ENCODE results near the gene OVCA2.
"Not testable (repeated sequence)": the region's sequence is repeated elsewhere in the genome, so short reads cannot be mapped to it uniquely, and the experiment has no call there.

Gene OVCA2

DNA sequence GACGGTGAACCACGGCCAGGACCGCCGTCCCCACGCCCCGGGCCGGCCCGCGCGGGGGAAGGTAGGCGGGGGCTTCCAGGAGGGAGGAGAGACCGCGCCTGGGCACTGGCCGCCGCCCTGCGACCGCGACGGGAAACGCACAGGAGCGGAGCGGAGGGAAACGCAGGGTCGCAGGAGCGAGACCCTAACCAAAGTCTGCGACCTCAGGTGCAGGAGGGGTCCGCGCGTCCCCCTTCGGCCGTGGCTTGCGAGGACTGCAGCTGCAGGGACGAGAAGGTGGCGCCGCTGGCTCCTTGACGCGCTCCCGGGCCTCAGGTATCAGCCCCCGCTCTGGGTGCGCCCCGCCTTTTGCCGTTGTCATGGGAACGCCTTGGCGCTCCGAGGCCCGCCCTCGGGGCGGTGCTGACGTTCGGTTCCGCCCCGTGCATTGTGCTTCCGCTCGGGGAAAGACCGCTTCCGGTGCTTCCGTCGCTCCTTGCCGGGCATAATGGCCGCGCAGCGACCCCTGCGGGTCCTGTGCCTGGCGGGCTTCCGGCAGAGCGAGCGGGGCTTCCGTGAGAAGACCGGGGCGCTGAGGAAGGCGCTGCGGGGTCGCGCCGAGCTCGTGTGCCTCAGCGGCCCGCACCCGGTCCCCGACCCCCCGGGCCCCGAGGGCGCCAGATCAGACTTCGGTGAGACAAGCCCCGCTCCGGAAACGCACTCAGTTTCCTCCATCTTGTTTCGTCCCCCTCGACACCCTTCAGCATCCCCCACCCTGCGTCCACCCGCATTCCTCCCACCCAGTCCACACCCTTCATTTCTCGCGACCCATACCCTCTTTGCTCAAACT is at the start of gene OVCA2:
OVCA2 (plus strand) TSS at position 462 of the 829 bp plus-strand sequence; CDS start at position 488, 26 bp downstream.
- peak; percentile 94 to 95 for DNase-seq (ENCODE audit: low read depth in 2 of 2)

DNA sequence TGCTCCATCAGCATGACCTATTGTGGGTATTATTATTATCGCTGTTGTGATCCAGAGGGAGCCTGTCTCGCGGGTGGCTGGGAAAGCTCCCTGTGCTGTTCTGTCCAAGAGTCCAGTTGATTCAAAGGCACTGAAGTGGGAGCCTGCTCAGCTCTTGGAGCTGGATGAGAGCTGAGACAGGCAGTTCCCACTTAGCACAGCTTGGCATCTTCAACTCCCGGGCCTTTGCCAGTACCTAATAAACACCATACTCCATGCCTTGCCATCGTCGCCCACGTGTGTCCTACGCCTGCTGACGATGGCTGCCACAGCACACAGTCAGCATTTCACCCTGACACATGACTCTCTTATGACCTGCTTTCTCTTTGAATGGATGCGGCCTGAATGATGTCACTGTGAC is 49.3 kb upstream of the OVCA2 start:
- no peak for DNase-seq (ENCODE audit: low read depth in 2 of 2)

DNA sequence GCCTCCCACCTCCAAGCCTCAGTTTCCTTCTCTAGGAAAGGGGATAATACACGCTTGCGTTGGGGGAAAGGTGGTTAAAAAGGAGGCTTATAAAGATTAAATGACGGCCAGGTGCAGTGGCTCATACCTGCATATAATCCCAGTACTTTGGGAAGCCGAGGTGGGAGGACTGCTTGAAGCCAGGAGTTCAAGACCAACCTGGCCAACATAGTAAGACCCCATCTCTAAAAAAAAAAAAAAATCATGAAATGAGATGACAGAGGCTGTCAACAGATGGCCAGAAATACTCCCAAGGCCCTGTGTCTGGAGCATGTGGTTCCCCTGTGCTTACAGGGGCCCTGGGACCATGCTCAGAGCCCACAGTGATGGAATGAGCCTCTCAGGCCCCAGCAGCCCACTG is 47.1 kb upstream of the OVCA2 start:
- DNase-seq (ENCODE audit: low read depth in 2 of 2) = no peak

DNA sequence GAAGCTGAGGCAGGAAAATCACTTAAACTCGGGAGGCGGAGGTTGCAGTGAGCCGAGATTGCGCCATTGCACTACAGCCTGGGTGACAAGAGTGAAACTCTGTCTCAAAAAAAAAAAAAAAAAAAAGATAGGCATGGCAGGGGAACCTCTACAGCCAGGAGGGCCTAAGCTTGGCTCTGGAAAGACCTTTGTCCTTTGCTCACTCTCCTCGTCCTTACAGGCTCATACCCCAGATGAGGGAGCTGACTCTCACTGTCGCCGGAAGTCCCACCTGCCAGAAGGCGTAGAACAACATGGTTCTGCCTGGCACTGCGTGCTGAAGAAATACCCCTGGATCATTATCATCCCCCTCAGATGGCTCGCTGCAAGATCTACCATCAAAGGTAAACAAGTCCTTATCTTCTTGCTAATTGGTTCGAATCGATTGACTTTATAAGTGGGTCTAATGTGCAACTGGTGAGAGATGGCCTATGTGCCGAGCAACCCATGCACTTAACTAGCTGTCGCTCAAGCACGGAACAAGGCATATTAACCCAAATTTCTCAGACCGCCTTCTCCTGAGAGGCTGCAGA is 46.4 kb upstream of the OVCA2 start:
- no peak for DNase-seq (ENCODE audit: low read depth in 2 of 2)

DNA sequence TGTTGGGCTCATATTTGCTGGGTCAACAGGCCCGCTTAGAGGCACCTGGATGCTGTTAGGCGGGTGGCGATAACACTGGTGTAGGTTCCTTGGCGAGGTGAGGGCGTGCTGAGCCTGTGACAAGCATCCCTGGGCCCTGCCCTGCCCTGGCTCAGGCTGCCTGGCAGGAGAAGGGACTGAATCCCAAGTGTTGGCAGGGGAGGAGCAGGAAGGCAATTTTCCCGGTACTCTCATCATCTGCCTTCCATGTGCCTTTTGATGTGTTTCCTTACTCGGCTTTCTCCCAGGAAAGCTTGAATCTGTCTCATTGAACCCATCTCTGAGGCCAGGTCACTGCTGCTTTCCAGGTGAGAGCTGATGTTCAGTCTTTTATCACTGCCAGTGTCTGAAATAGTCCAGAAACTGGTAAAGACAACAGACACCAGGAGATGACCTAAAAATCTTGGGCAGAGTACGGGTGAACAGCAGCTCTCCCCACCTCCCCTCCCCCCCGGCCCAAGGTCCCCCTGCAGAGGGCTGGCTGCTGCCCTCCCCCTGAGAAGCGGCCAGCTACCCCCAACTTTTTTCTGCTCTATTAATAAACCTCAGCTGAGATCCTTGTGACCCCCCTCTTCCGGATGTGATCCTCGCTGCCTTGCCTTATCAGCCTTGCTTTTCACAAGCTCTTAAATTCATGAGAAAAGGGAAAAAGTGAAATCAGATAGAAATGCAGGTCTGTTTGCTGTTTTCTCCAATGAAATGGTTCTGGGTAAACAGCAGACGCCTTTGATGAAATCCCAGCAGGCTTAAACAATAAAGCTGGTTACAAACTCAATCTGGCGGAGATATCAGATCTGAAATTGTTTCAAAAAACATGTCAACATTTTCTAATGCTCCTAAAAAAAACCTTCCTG is 45.7 kb upstream of the OVCA2 start:
- no peak for DNase-seq (ENCODE audit: low read depth in 2 of 2)

DNA sequence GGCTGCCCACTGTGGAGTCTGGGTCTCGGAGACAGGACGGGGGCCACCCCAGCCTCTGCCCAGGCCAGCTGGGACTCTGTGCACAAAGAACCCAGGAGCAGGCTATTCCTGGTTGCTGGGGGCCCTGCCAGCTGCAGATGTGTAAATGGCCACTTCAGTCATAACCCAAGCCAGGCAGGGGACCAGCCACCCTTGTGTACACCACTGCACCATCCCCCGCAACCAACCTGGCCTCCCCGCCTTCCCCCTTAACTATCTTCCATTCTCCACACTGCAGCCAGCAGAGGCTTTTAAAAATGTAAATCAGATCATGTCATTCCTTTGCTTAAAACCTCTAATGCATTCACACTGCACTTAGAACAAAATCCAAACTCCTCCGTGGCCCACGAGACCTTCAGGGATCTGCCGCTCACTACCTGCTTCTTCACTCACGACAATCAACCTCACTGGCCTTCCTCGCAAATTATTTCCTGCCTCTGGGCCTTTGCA is 45.0 kb upstream of the OVCA2 start:
- no peak for DNase-seq (ENCODE audit: low read depth in 2 of 2)

DNA sequence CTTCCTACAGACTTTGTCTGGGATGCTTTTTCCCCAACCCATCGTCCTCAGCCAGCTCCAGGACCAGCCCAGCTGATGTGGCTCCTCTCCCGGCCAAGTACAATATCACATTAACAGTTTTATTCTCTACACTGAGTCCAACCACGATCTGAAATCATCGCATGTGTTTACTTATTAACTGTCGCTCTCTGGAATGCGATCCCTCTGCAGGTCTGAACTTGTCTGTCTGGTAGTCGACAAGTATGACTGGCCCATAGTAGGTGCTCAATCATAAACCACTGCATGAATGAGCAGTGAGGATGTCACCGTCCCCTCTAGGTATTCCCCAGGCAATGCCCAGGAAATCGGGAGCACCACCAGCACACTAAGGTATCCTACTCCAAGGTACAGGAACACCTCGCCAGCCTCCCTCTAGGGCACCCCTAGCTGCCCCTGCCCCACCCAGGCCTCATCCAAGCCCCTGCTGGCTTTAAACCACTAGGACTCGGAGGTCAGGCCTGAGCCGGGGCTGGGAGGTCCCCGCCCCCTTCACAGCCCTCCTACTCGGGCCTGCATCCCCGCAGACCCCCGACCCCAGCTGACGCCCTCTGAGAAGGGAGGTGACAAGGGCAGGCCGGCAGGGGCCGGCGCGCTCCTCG is 44.4 kb upstream of the OVCA2 start:
- no peak for DNase-seq (ENCODE audit: low read depth in 2 of 2)

DNA sequence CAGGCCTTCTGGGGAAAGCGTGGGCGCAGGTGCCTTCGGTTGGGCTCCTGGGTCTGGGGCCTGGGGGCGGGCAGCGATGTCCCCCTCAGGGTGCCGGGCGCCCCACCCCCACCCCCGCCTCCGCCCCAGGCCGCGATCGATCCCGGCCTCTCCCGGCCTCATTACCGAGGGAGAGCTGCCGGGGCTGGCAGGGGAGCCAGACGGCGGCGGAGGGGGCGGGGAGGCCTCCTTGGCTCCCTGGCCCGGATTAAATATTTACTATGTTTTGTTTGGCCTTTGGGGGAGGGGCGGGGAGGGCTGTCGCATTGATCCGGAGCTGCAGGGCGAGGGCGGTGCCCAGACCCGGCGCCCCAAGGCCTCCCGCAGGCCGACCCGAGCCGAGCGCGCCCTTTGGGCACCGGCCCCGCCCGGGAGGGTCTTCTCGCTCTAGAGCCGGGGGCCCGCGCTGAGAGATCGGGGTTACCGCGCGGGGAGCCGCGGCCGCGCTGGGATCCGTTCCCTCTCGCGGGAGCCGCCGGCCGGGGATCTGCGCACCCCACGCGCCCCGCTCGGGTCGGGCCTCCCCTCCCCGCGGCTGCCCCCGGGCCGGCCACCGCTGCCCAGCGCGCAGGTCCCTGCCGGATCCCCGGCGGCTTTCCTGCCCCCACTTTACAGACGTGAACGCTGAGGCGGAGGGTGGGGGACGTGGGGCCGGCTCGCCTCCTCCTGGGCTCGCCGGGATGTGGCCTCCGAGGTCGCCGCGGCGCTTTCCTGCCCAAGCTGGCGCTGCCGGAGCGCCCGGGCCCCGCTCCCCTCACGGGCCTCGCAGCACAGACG is 43.7 kb upstream of the OVCA2 start:
- DNase-seq (ENCODE audit: low read depth in 2 of 2) = no peak

DNA sequence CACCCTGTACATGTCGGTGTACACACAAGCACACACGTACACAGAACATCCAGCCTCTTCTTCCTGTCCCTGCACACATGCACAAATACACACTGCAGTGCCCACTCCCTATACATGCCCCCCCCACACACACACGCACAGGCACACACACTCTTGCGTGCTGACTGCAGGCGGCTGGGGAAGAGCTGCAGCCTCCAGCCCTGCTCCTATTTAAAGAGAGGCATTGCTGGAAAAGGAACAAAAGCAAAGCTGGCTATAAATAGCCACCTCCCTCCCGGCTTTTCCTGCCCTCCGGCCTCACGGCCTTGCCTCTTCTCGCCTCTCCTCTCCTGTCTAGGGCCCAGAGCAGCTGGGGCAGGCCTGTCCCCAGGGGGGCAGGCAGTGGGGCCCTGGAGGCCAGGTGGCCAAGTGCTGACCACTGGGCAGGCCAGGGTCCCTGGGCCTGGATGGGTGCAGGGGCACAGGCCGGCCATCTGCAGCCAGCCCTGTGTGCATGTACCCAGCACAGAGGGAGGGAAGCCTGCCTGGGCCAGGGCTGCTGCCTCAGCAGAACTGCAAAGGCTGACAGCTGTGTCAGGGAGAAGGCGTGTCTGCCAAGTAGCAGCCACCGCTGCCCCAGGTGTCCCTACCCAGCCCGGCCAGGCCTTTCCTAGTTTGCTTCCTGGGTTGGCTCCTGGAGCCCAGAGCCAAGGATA is 42.1 kb upstream of the OVCA2 start:
- no peak for DNase-seq (ENCODE audit: low read depth in 2 of 2)

DNA sequence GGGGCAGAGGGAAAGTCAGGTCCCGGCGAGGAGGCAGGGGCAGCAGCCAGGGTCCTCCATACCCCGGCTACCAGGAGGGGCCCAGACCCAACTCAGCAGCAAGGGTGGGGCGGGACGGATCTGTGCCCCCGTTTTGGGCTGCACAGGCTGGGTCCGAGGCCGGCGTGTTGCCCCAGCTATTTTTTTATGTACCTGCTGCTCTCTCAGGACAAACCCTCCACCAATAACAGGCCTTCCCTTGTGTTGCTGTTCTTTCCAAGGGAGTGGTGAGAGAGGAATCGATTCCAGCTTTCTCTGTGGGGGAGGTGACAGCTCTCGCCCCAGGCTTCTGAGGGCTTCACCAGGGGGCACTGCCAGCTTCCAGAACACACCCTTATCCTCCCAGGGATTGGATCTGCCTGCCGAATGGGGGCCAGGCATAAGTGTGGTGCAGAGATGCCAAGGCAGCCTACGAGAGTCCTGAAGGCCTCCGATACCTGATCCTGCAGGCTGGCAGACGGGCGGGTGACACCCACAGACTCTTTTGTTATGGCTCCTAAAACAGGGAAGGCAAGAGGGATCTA is 39.0 kb upstream of the OVCA2 start:
- DNase-seq (ENCODE audit: low read depth in 2 of 2) = no peak

DNA sequence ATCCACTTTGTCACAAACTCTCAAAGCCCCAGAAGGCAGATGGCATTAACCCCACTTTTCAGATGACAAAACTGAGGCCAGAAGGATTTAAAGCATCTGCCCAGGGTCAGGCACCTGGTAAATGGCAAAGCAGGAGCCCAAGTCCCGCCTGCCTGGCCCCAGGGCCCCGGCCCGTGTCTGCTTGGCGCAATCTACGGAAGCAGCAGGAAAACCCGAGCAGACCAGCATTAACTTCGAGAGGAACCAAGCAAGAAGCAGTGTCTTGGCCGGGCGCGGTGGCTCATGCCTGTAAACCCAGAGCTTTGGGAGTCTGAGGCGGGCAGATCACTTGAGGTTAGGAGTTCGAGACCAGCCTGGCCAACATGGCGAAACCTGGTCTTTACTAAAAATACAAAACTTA is 38.3 kb upstream of the OVCA2 start:
- no peak for DNase-seq (ENCODE audit: low read depth in 2 of 2)

DNA sequence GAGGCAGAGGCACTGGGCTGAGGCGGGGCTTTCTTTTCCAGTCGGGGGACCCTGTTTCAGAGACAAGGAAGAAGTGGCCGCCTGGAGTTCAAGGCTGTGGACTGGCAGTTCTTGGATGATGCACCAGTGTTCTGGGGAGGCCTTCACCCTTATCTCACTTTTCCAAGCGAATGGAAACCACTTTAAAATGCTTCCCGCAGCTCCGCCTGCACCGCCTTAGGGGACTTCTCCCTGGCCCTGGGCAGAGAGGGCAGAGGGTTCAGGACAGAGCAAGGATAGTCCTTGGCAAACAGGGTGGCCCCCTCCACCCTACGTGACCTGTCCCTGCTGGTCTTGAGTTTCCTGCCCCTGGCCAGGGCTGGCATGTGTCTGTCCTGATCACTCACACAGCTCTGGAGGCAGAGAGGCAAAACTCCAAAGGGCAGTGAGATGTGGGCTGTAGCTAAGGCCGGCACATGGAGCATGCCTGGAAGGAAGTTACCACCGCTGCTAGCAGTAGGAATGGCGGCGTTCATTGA is 37.3 kb upstream of the OVCA2 start:
- no peak for DNase-seq (ENCODE audit: low read depth in 2 of 2)

DNA sequence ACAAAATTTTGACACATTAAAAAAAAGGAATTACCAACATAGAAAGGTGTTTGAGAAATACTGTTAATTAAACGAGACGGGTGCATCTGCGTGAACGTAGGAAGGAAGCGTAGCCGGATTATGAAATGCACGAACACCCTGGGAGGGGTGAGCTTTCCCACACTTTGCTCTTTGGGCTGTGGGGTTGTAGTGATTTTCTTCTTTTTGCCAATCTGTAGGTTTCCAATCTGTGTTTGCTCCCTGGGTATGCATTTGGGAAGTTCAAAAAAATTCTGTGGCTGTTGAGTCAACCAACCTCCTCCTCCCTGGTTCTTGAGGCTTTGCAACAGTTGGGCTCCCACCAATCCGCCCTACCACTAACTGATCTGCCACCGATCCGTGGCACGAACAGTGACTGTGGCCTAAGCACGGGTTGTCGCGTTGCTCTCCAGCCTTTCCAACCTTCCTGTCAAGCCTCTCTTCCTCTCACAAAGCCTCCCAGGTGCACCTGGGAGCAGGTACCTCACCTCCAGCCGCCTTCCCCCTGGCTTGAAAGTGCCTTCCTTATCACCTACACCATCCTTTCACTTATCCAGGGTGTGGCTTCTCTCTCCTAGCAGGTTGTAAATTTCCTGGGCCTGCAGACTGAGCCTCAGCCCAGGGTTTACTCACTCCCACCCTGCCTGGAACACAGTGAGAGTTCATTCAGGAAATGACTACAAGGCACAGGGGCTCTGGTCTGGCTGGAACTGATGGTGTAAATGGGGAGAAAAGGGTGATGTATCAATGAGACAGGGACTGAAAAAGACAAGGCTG is 33.3 kb upstream of the OVCA2 start:
- DNase-seq (ENCODE audit: low read depth in 2 of 2) = no peak

DNA sequence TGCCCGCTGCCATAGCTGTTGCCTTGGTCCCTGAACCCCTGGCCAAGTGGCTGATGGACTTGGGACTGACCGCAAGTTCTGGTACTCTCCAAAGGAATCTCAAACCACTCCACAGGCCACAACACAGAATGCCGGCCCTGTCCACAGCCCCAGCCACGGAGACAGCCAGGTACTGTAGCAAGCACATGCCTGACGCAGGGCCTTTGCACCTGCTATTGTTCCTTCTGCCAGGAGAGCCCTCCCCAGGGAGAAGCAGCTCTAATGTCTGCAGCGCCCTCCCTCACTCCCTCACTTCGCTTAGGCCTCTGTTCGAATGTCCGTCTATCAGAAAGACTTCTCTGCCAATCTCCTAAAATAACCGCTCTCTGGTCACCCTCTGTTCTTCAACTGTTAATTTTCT is 32.1 kb upstream of the OVCA2 start:
- DNase-seq (ENCODE audit: low read depth in 2 of 2) = no peak

DNA sequence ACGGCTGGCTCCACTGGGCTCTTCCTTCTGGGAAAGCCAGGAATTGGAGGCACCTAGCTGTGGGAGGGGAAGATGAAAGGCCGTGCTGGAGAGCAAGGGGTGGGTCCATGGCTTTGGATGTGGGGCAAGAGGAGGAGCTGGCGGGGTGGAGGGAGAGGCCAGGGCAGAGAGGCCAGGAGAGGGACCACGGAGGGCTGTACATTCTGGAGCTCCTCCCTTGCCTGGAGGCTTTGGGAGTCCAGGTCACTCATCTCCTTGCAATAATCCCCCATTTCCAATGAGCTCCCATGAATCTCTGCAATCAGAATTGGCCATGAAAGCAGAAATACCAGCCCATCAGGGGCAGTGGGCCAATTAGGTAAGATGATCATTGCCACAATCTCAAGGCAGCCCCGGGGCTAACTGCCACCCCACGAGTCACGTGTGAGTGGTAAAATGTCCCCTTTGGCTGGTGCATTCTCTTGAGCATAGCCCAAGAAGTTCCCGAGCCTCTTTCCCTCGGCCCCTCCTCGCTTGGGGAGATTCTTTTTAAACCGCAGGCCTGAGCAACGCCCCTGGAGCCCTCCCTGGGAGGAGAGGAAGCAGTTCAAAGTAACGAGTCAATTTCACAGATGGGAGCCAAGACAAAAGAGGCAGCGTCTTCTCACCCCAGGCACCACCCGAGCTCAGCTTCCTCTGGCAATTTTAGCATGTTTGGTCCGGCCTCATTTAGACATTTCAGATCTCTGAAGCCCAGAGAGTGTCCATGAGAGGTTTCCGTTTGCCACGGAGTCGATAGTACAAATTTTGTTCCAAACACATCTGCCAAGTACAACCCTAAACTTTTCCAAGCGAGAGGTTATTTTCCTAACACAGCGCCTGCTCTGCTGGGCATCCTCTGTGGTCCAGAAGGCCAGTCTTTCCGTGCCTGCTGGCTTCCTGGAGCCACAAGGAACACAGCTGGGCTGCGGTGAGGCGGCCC is 30.1 kb upstream of the OVCA2 start:
- DNase-seq (ENCODE audit: low read depth in 2 of 2) = no peak

DNA sequence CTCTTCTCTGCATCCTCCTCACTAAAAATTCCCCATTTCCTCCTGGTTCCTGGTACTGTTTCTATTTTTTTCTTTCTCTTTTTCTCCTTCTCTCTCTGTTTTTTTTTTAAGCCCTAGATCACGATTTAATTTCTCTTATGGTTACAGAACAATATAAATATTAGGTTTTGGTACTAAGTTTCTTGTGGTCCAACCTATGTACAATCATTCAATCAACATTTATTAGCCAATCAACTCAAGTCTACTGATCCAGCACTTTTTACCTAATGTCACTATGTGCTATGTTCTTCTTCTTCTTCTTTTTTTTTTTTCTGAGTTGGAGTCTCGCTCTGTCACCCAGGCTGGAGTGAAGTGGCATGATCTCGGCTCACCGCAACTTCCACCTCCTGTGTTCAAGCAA is 29.3 kb upstream of the OVCA2 start:
- no peak for DNase-seq (ENCODE audit: low read depth in 2 of 2)

DNA sequence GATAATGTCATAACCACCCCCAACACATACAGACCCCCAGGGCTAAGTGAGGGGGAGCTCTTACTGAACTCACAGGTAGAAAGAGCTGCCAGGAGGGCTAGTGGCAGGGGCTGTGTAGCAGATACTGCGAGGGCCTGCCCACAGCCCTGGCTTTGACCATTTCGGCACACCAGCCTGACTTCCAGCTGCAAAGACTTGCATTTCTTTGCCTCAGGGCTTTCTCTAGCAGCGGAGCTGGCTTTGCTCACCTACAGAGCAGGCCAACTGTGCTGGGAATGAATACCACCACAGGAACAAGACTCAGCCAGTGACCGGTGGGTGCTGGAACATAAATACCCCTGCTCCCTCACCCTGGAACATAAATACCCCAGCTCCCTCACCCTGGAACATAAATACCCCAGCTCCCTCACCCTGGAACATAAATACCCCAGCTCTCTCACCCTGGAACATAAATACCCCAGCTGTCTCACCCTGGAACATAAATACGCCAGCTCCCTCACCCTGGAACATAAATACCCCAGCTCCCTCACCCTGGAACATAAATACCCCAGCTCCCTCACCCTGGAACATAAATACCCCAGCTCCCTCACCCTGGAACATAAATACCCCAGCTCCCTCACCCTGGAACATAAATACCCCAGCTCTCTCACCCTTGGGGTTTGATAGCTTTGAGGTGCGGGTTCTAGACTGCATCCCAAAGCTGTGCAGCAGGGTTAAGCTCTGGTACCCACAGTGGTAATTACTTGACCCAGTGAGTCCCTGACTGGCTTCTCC is 28.4 kb upstream of the OVCA2 start:
- DNase-seq (ENCODE audit: low read depth in 2 of 2) = not testable (repeated sequence)
